Measurements from ENCODE around the gene NOL12. TPM values are rescaled to one million over a fixed set of nuclear protein-coding genes. Genes with fewer than 3 reads are reported as not detected.

Gene NOL12
- total RNA-seq, 1 experiment from 2014 or later, result 47.1 TPM

DNA sequence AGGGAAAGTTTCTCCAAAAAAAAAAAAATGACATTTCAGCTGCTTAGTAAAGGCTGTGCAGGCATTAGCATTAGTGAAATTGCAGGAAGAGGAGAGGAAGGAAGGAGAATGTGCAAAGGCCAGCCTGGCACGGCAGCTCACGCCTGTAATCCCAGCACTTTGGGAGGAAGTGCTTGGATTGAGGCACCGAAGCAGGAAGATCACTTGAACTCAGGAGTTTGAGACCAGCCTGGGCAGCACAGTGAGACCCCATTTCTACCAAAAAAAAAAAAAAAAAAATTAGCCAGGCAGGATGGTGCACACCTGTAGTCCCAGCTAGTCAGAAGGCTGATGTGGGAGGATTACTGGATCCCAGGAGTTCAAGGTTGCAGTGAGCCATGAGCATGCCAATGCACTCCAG is 18.5 kb downstream of the NOL12 start:
- Mint-ChIP-seq H3K27me3 (ENCODE audit: insufficient read depth, unreplicated experiment) (no peaks in the 10 kb centered on the region), H3K4me3 (ENCODE audit: unreplicated experiment) (no peak overlapping the region), H3K27ac (ENCODE audit: low read depth, unreplicated experiment) (no peak overlapping the region), H3K36me3 (ENCODE audit: insufficient read depth, unreplicated experiment) (no peaks in the 10 kb centered on the region), H3K4me1 (ENCODE audit: insufficient read depth, unreplicated experiment) (peaks cover 8% of the 10 kb centered on the region), H3K9me3 (ENCODE audit: unreplicated experiment) (no peaks in the 10 kb centered on the region)
- BruUV-seq (replicated peaks), result no TSS peak
- POLR2A ChIA-PET, result no interaction called here
- TF ChIP-seq, protein P1, sequence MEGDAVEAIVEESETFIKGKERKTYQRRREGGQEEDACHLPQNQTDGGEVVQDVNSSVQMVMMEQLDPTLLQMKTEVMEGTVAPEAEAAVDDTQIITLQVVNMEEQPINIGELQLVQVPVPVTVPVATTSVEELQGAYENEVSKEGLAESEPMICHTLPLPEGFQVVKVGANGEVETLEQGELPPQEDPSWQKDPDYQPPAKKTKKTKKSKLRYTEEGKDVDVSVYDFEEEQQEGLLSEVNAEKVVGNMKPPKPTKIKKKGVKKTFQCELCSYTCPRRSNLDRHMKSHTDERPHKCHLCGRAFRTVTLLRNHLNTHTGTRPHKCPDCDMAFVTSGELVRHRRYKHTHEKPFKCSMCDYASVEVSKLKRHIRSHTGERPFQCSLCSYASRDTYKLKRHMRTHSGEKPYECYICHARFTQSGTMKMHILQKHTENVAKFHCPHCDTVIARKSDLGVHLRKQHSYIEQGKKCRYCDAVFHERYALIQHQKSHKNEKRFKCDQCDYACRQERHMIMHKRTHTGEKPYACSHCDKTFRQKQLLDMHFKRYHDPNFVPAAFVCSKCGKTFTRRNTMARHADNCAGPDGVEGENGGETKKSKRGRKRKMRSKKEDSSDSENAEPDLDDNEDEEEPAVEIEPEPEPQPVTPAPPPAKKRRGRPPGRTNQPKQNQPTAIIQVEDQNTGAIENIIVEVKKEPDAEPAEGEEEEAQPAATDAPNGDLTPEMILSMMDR (IDR thresholded peaks at IDR 0.05; ENCODE audit: unreplicated experiment), result no peak
- CTCF ChIA-PET, result no interaction called here
- no peak for DNase-seq (ENCODE audit: unreplicated experiment)
- intact Hi-C loops (cut with micrococcal nuclease), result no loop called here

DNA sequence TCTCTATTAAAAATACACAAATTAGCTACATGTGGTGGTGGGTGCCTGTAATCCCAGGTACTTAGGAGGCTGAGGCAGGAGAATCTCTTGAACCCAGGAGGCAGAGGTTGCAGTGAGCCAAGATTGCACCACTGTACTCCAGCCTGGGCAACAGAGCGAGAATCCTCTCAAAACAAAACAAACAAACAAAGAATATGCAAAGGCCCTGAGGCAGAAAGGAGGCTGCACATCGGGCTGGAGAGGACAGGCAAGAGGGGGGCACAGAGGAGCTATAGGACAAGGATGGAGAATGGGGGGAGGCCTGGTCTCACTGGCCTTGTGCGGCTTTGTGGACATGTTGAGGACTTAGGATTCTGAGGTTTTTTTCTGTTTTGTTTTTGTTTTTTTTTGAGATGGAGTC is 19.1 kb downstream of the NOL12 start:
- DNase-seq (ENCODE audit: unreplicated experiment), result no peak
- peaks cover 8% of the 10 kb centered on the region for H3K4me1 Mint-ChIP-seq (ENCODE audit: insufficient read depth, unreplicated experiment)
- no TSS peak for BruUV-seq (replicated peaks)
- H3K36me3 Mint-ChIP-seq (ENCODE audit: insufficient read depth, unreplicated experiment), result no peaks in the 10 kb centered on the region
- no peak overlapping the region for H3K27ac Mint-ChIP-seq (ENCODE audit: low read depth, unreplicated experiment)
- H3K27me3 Mint-ChIP-seq (ENCODE audit: insufficient read depth, unreplicated experiment), result no peaks in the 10 kb centered on the region
- intact Hi-C loops (cut with micrococcal nuclease), result no loop called here
- no peak overlapping the region for H3K4me3 Mint-ChIP-seq (ENCODE audit: unreplicated experiment)
- no peaks in the 10 kb centered on the region for H3K9me3 Mint-ChIP-seq (ENCODE audit: unreplicated experiment)
- TF ChIP-seq, protein P1 (IDR thresholded peaks at IDR 0.05; ENCODE audit: unreplicated experiment), result no peak
- ChIA-PET CTCF (no interaction called here), POLR2A (no interaction called here)

DNA sequence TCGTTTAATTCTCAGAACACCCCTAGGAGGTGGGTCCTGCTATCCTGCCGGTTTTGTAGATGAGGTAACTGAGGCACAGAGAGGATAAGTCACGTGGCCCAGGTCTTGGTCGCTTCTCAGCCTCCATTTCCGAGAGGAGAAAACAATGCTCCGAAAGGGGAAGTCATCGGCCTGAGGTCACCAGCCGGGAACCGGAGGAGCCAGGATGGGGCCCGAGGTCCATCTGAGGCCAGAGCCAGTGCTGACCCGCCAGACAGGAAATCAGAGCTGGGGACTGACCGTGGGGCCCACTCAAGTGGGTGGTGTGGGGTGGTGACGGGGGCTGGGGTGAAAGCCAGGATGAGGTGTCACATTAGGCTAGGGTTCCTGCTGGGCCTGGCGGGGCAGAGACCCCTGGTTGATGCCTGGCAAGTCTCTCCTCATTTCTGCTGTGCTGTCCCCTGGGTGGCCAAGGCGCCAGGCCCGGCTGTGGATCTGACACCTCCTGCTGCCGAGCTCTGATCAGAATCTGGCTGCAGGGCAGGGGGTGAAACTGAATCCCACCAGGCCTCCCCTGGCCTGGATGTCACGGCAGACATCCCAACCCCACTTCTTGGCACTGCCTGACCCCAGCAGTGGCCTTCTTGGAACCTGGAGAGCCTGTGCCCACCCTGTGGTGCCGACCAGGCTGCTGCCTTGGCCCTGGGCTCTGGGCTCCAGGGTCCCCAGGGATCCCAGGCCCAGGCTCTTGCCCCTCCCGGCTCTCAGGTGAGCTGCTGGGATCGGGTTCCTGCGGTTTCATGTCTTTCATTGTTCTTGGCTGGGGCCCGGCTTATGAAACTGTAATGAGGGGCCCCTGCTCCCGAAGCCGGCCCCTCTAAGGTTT is 22.7 kb downstream of the NOL12 start:
- H3K4me1 Mint-ChIP-seq (ENCODE audit: insufficient read depth, unreplicated experiment), result peaks cover 6% of the 10 kb centered on the region

GRCh38 chr22:37709445-37709765 is 23.3 kb downstream of the NOL12 start:
- ChIA-PET POLR2A (no interaction called here), CTCF (no interaction called here)
- no peaks in the 10 kb centered on the region for H3K9me3 Mint-ChIP-seq (ENCODE audit: unreplicated experiment)
- H3K27ac Mint-ChIP-seq (ENCODE audit: low read depth, unreplicated experiment), result no peak overlapping the region
- DNase-seq (ENCODE audit: unreplicated experiment), result no peak
- intact Hi-C loops (cut with micrococcal nuclease), result no loop called here
- no peaks in the 10 kb centered on the region for H3K27me3 Mint-ChIP-seq (ENCODE audit: insufficient read depth, unreplicated experiment)
- H3K4me3 Mint-ChIP-seq (ENCODE audit: unreplicated experiment), result no peak overlapping the region
- no peaks in the 10 kb centered on the region for H3K36me3 Mint-ChIP-seq (ENCODE audit: insufficient read depth, unreplicated experiment)
- H3K4me1 Mint-ChIP-seq (ENCODE audit: insufficient read depth, unreplicated experiment), result no peaks in the 10 kb centered on the region
- TF ChIP-seq, protein P1 (IDR thresholded peaks at IDR 0.05; ENCODE audit: unreplicated experiment), result no peak
- BruUV-seq (replicated peaks), result no TSS peak

More for the DNA sequence above, 22.7 kb downstream of the NOL12 start:
- ChIA-PET CTCF (no interaction called here), POLR2A (no interaction called here)
- no peak for DNase-seq (ENCODE audit: unreplicated experiment)
- no peaks in the 10 kb centered on the region for H3K36me3 Mint-ChIP-seq (ENCODE audit: insufficient read depth, unreplicated experiment)
- TF ChIP-seq, protein P1 (IDR thresholded peaks at IDR 0.05; ENCODE audit: unreplicated experiment), result no peak
- no TSS peak for BruUV-seq (replicated peaks)
- H3K4me3 Mint-ChIP-seq (ENCODE audit: unreplicated experiment), result no peak overlapping the region
- H3K27me3 Mint-ChIP-seq (ENCODE audit: insufficient read depth, unreplicated experiment), result no peaks in the 10 kb centered on the region
- no peaks in the 10 kb centered on the region for H3K9me3 Mint-ChIP-seq (ENCODE audit: unreplicated experiment)
- intact Hi-C loops (cut with micrococcal nuclease), result no loop called here
- no peak overlapping the region for H3K27ac Mint-ChIP-seq (ENCODE audit: low read depth, unreplicated experiment)

Data from MCF 10A (cell line).